Mucosa of rectum (tissue), 2 donors: ENCODE results near the gene RGS8.

Experiments used
- H3K27ac ChIP-seq, 2 donors: one replicate each; pipeline ENCODE4 v1.7.0; 2013; ENCODE audit warnings: inconsistent platforms in 2 of 2, low read depth in 2 of 2, low read length in 2 of 2
- H3K27me3 ChIP-seq, 2 donors: one replicate each; pipeline ENCODE4 v1.7.0; 2013; ENCODE audit warnings: low read length in 2 of 2; ENCODE audit not compliant: control insufficient read depth in 2 of 2, insufficient read depth in 2 of 2
- H3K36me3 ChIP-seq, 2 donors: one replicate each; pipeline ENCODE4 v1.7.0; 2013; ENCODE audit warnings: low read length in 2 of 2; ENCODE audit not compliant: control insufficient read depth in 2 of 2, insufficient read depth in 2 of 2
- H3K4me1 ChIP-seq, 2 donors: one replicate each; pipeline ENCODE4 v1.7.0; 2013; ENCODE audit warnings: low read length in 2 of 2, mild to moderate bottlenecking in 1 of 2; ENCODE audit not compliant: control insufficient read depth in 2 of 2, insufficient read depth in 2 of 2
- H3K4me3 ChIP-seq, 2 donors: one replicate each; pipeline ENCODE4 v1.7.0; 2013; ENCODE audit warnings: low read length in 2 of 2
- H3K9ac ChIP-seq, 2 donors: one replicate each; pipeline ENCODE4 v1.7.0; 2013; ENCODE audit warnings: low read length in 2 of 2, low read depth in 1 of 2, mild to moderate bottlenecking in 1 of 2
- H3K9me3 ChIP-seq, 2 donors: one replicate each; pipeline ENCODE4 v1.7.0; 2013; ENCODE audit warnings: low read length in 2 of 2; ENCODE audit not compliant: control insufficient read depth in 2 of 2
- donor health status: healthy.
- donor health status: Normal muscosa, but diverticular disease.

Gene RGS8, protein sequence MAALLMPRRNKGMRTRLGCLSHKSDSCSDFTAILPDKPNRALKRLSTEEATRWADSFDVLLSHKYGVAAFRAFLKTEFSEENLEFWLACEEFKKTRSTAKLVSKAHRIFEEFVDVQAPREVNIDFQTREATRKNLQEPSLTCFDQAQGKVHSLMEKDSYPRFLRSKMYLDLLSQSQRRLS

GRCh38 chr1:182684116-182684828 is at the start of gene RGS8:
RGS8 (minus strand) TSS chr1:182684587; CDS start chr1:182669649, 14,938 bp downstream.
- H3K9me3 ChIP-seq = no peaks in the 10 kb centered on the region
- no peak within 1 kb of the TSS for H3K27ac ChIP-seq
- H3K27me3 ChIP-seq = no peaks in the 10 kb centered on the region
- H3K4me3 ChIP-seq = no peak within 1 kb of the TSS
- no peak within 1 kb of the TSS for H3K9ac ChIP-seq
- no peaks in the 10 kb centered on the region for H3K4me1 ChIP-seq
- H3K36me3 ChIP-seq = no peaks in the 10 kb centered on the region

- no peak overlapping the region for H3K27ac ChIP-seq
Observed at GRCh38 chr1:182731852-182732575, 47.6 kb upstream of the RGS8 start.

GRCh38 chr1:182726912-182727311 is 42.5 kb upstream of the RGS8 start:
- no peaks in the 10 kb centered on the region for H3K4me1 ChIP-seq
- no peaks in the 10 kb centered on the region for H3K36me3 ChIP-seq
- no peaks in the 10 kb centered on the region for H3K9me3 ChIP-seq
- no peak overlapping the region for H3K4me3 ChIP-seq
- H3K27ac ChIP-seq = no peak overlapping the region
- no peak overlapping the region for H3K9ac ChIP-seq
- no peaks in the 10 kb centered on the region for H3K27me3 ChIP-seq

More at GRCh38 chr1:182731852-182732575, 47.6 kb upstream of the RGS8 start:
- H3K9ac ChIP-seq = no peak overlapping the region
- H3K4me1 ChIP-seq = no peaks in the 10 kb centered on the region
- no peak overlapping the region for H3K4me3 ChIP-seq
- no peaks in the 10 kb centered on the region for H3K36me3 ChIP-seq
- no peaks in the 10 kb centered on the region for H3K9me3 ChIP-seq
- no peaks in the 10 kb centered on the region for H3K27me3 ChIP-seq

DNA sequence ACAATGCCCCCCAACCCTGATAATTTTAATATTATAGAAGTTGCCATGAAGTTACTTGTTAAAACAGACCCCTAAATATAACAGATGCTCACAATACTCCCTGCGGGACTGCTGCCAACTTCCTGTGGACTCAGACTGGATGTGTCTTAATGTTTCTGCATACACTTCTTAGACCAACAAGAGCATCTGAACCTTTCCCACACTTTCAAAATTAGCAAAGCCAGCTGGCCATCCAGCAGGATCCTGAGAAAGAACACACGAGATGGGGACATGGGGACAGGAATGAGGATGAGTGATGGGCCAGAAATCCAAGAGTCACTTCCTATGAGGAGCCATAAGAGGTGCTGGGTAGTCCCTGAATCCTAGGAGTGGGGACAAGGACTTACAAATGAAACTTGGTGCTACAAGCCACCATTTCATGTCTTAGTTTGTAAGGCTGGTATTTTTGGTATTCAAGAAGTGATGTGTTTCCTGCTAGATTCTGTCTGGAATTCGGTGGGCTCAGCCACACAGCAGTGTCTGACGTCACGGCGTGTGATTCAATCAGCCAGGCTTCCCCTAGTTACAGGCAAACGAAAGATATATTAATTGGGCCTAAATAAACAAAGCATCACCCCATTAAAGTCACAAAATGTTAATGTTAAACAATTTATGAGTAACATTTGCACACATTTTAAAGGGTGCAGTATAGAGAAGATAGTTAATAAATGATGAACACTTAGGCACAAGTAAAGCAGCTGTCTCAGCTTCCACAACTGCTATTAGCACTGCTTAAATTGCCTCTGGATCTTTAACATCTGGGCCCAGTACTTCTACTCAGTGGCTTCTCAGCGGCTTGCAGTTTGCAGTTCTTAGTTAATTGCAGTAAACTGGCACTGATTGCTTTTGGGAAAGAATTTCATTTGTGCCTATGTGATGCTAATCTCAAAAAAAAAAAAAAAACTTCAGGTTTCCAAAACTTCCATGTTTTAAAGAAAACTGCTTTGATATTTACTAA is 41.2 kb upstream of the RGS8 start:
- Histone ChIP-seq H3K4me1 (no peaks in the 10 kb centered on the region), H3K36me3 (no peaks in the 10 kb centered on the region), H3K27ac (no peak overlapping the region), H3K27me3 (no peaks in the 10 kb centered on the region), H3K9ac (no peak overlapping the region), H3K4me3 (no peak overlapping the region), H3K9me3 (no peaks in the 10 kb centered on the region)

DNA sequence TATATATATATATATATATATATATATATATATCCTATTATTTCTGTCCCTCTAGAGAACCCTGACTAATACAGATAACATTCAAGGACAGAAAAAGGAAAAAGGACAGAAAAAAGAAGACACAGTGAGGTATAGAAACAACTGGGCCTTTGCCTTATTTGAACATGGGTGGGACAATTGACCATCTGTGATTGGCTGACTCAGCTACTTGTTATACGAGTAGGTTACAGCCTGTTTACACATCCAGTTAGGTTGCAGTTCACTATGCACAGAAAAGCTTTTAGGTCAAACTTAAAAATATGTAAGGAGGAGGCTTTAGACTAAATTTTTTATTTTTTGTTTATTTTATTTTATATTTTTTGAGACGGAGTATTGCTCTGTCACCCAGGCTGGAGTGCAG is 39.8 kb upstream of the RGS8 start:
- no peak overlapping the region for H3K4me3 ChIP-seq
- H3K27ac ChIP-seq = no peak overlapping the region
- no peak overlapping the region for H3K9ac ChIP-seq
- H3K36me3 ChIP-seq = no peaks in the 10 kb centered on the region
- no peaks in the 10 kb centered on the region for H3K9me3 ChIP-seq
- no peaks in the 10 kb centered on the region for H3K27me3 ChIP-seq
- no peaks in the 10 kb centered on the region for H3K4me1 ChIP-seq

GRCh38 chr1:182723200-182723599 is 38.8 kb upstream of the RGS8 start:
- Histone ChIP-seq H3K4me3 (no peak overlapping the region), H3K27me3 (no peaks in the 10 kb centered on the region), H3K27ac (no peak overlapping the region), H3K4me1 (no peaks in the 10 kb centered on the region), H3K9me3 (no peaks in the 10 kb centered on the region), H3K36me3 (no peaks in the 10 kb centered on the region), H3K9ac (no peak overlapping the region)

GRCh38 chr1:182721525-182721924 is 37.1 kb upstream of the RGS8 start:
- Histone ChIP-seq H3K36me3 (no peaks in the 10 kb centered on the region), H3K27me3 (no peaks in the 10 kb centered on the region), H3K4me3 (no peak overlapping the region), H3K9me3 (no peaks in the 10 kb centered on the region), H3K4me1 (no peaks in the 10 kb centered on the region), H3K27ac (no peak overlapping the region), H3K9ac (no peak overlapping the region)

- H3K36me3 ChIP-seq = no peaks in the 10 kb centered on the region
- no peak overlapping the region for H3K27ac ChIP-seq
Observed at GRCh38 chr1:182720463-182720862, 36.1 kb upstream of the RGS8 start.

DNA sequence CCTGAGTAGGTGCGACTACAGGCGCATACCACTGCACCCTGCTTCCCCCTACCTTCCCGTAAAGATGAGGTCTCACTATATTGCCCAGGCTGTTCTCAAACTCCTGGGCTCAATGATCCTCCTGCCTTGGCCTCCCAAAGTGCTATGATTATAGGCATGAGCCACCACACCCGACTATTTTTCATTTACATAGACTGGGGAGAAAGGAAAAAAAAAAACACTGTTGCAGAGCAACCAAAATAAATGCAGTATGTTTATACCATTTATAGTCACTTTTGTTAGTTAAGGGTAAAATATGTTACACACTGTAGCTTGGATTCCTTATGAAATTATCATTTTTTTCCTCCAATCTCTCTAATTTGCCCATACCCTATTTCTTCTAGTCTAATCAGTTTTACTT is 35.2 kb upstream of the RGS8 start:
- Histone ChIP-seq H3K27me3 (no peaks in the 10 kb centered on the region), H3K9ac (no peak overlapping the region), H3K4me3 (no peak overlapping the region), H3K36me3 (no peaks in the 10 kb centered on the region), H3K9me3 (no peaks in the 10 kb centered on the region), H3K27ac (no peak overlapping the region), H3K4me1 (no peaks in the 10 kb centered on the region)

More at GRCh38 chr1:182720463-182720862, 36.1 kb upstream of the RGS8 start:
- Histone ChIP-seq H3K4me1 (no peaks in the 10 kb centered on the region), H3K9me3 (no peaks in the 10 kb centered on the region), H3K4me3 (no peak overlapping the region), H3K9ac (no peak overlapping the region), H3K27me3 (no peaks in the 10 kb centered on the region)
